GM04503 (cell line): ENCODE results near the gene NRG3.

ENCODE experiments used
- DNase-seq: peaks from one replicate; pipeline ENCODE4 v3.0.0-alpha.2; 2012; ENCODE audit warnings: low read depth

Gene NRG3

DNA sequence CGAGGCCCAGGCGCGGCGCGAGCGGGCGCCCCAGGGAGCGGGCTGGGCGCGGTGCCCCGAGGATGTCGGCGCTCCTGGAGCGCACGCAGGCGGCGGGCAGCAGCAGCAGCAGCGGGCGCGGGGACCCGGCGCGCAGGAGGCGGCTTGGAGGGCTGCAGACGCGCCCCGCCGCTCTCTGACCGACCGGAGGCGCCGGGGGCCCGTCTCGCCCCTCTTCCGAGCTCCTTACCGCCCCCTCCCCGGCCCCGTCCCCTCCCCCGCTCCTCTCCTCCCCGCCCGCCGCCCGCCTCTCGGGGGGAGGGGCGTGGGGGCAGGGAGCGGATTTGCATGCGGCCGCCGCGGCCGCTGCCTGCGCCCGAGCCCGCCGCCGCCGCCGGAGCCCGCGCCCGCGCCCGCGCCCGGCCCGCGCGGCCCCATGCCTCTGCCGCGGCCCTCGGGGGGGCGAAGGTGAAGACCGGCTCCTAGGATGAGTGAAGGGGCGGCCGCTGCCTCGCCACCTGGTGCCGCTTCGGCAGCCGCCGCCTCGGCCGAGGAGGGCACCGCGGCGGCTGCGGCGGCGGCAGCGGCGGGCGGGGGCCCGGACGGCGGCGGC, at the start of gene NRG3:
TSS of gene NRG3 (plus strand) at position 320 of the 592 bp plus-strand sequence.
- no peak for DNase-seq

DNA sequence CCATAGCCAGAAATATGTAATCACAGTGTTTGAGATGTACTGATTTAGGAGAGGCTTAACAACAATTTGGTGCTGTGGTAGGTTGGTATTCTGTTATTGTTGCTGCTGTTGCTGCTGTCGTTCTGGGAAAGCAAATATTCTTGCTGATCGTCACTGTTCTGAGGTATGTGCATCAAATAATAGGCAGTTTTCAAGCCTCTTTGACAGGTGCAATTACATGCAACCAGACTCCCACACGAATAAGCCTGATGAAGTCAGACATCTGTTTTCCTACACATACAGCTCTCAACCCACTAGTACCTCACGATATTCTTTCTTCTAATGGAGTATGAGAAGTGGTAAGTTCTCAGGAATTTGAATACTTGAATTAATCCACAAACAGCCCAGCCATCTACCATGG, 46.7 kb upstream of the NRG3 start:
- no peak for DNase-seq

DNA sequence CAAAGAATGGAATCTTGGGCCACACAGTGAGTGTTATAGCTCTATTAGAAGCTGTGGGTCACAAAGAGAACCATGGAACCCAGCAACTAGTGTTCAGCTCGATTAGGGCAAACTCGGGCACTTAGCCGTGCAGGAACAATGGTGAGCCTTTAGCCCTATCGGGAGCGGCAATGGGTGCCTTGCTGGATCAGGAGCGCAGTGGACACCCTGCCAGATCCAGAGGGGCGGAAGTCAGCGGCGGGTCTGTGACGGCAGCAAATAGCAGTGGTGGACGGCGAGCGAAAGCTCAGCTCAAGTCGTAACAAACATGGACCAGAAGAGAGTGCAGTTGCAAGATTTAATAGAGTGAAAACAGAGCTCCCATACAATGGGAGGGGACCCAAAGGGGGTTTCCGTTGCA, 43.9 kb upstream of the NRG3 start:
- no peak for DNase-seq

DNA sequence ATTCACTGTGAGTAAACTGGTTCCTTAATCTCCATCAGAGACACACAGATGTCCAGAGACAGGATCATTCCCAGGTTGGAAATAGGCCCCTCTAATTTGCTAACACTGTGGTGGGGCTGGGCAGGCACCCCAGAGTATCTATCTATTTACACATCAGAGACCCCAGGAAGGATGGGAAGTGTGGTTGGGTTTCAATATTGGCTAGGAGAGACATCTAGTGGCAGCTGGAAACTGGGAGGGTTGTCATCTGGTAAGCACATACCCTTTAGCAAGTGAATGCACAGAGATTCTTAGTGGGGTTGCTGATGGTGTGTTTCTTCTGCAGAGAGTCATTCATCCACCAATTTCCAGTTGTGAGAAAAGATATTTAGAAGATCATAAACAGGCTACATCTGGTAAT, 36.0 kb upstream of the NRG3 start:
- no peak for DNase-seq

DNA sequence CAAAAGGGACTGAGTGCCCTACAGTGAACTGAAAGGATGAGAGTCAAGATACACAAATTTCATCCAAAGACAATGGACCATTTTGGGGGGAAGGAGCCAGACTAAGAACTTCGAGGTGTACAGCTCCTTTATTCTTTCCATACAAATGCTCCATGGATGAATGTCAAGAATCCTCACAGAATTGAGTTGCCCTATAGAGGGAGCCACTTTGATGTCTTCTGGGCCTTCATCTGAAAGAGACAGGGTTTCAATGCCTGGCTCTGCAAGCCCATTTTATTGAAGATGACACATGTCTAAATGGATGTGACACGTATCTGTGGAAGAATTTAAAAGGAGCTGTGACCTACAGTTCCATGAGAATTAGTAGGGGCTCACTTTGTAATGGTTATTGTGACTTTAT, 32.0 kb upstream of the NRG3 start:
- no peak for DNase-seq

DNA sequence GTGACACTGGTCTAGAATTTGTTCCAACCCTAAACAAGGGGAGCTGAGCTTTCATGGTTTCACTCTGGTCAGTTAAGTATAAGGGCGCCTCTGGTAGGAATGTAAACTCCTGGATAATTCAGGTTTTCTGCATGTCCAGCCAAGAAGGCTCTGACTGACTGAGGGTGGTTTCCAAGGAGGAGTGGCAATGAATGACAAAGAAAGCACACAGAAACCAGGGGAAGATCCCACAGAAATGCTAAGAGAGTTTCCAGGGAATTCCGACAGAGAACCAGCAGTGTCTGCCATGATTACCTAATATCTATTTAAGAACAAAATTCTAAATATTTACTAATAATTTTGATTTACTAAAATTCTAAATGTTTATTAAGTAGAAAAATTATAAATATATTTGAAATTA, 27.3 kb upstream of the NRG3 start:
- DNase-seq: no peak

DNA sequence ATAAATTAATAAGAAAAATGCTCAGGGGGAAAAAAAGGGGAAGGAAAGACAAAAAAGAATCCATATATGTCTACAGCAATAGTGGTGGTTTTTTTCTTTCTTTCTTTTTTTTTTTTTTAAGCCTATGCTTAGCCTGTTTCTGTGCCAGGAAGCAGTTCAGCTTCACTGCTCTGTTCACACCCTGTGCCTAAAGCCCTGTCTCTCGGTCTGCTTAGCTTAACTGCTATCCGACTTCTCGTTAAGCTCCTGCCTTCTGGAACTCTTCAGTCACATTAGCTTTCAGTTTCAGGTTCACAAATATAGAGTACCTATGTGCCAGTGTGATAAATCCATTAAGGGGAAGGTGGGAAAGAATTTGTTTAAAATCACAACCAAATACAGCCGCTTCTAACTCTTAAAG, 26.5 kb upstream of the NRG3 start:
- DNase-seq: no peak

DNA sequence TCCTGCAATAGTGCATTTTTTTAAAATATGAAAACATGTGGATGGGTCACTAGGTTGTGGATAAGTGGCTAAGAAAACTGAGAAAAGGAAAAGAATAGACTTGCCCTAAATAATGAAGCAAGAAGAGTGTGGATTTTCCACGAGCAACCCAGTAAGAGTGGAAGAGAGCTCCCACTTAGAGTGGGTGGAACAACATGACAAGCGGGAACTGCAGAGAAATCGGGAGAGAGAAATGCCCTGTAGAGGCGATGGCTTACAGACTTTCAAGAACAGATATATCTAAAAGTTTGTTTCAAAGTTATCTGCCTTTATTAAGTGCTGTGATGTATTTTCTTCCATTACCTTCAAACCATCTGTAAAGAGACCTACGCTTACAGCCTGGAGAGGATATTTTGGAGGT, 26.1 kb upstream of the NRG3 start:
- no peak for DNase-seq

DNA sequence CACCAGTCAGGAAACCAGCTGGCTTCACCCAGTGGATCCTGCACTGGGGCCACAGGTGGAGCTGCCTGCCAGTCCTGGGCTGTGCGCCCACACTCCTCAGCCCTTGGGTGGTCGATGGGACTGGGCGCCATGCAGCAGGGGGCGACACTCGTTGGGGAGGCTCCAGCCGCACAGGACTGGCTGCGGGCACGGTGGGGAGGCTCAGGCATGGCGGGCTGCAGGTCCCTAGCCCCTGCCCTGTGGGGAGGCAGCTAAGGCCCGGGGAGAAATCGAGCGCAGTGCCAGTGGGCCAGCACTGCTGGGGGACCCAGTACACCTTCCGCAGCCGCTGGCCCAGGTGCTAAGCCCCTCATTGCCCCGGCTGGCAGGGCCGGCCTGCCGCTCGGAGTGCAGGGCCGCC, 12.4 kb upstream of the NRG3 start:
- no peak for DNase-seq

DNA sequence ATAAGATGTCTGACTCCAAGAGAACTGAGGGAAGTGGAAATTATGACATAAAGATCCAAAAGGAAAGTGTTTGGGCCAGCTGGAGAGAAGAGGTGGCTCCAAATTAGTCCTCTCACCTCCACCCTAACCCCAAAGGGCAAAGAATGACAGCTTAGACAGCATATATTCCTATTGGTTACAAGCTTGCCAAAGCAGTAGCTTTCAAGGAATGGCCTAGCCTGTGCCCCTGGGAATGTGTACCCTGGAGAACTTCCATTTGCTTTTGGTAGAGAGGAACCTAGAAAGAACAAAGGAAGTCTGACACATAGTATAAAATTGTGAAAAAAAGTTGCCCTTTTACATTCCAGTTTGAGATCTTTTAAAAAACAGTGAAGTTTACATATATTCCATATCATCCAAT, 11.2 kb upstream of the NRG3 start:
- no peak for DNase-seq

DNA sequence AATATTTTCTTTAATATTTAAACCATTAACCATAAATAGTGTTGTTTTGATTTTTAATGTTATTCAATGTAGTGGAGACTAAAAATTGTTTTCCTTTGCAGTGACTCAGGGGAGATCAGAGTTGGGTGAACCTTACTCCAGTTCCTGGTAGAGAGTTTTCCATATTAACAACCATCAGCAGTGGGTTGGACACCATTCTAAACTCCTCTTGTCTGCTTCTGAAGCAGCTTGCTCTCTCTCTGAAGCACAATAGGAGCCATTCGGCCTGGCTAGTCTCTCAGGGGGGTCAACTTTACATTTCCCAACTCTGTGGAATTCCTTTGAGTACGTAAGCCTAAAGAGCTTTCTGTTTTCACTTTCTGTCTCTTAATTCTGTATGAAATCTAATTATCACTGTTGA, 9.4 kb upstream of the NRG3 start:
- no peak for DNase-seq

DNA sequence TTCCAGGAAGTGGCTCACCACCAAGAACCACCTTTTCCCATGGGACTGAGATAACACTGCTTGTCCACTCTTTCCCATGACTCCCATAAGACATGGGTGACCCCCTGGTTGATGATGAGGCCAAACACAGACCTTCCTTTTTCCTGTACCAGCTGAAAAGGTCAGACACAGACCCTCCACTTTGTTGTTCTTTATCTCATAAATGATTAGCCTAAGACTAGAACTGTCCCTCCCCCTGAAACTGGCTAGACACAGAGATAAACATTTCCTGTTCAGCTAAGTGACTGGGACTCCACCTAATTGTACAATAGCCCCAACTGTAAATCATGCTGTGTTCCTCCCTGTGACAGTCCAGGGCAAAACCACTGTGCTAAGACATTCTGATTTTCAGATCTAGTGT, 8.2 kb upstream of the NRG3 start:
- DNase-seq: no peak

DNA sequence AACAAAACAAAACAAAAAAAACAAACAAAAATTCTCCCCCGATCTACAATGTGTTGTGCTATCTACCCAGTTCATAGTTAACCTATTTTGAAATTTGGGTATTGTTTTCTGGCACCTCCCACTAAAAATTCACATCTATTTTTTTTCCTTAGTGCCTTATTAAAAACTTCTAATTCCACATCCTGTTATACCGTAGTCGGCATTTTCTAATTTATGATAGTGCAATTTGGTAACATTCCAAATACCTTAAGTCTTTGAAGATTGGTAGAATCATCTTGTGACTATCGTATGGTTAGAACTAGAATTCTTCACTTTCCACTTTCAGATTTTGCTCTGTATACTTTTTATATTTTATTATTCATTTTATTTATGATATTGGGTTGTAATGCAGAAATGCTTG, 4.5 kb upstream of the NRG3 start:
- no peak for DNase-seq

DNA sequence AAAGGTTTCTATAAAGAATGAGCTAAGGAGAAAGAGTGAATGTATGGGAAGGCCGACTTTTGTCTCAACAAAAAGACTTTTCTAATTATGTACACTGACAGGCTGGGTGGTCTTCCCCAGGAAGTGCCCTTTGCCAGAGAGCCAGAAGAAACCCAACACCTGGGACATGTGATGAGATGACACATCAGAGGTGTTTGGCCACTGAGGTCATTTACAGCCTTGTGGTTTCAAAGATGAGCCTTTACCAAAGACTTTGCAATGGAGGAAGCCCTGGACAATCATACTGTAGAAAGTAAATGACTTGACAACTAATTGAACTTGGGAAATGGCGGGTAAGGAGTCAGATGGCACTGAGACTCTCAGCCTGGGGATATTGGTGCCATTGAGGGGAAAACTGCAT, 3.4 kb upstream of the NRG3 start:
- DNase-seq: no peak

DNA sequence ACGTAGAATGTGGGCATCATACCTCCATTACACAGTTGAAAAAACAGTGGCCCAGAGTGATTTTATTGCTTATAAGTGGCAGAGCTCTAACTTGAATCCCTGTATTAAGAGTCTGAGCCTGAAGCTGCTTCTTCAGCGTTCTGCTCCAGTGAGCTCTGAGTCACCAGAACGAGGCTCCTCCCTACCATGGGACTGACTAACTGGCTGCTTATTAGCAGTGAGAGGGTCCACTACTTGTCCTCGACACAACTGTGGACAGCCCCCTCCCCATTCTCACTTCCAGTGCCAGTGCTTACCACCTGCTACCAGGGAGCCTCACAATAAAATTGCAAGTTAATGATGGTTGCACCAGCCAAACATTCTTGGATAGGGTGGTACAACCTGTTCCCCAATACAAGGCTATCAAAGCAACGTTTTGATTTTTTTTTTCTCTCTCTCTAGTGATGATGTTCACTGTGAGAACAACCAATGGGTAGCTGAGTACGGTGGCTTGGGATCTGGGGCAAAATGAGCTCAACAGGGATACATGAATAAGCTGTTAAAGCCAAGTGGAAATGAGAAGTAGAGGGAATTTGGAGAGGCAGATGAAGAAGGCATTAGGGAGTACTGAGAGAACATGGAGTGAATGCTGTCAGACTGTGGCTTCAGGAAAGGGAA, 2.7 kb upstream of the NRG3 start:
- DNase-seq: no peak

DNA sequence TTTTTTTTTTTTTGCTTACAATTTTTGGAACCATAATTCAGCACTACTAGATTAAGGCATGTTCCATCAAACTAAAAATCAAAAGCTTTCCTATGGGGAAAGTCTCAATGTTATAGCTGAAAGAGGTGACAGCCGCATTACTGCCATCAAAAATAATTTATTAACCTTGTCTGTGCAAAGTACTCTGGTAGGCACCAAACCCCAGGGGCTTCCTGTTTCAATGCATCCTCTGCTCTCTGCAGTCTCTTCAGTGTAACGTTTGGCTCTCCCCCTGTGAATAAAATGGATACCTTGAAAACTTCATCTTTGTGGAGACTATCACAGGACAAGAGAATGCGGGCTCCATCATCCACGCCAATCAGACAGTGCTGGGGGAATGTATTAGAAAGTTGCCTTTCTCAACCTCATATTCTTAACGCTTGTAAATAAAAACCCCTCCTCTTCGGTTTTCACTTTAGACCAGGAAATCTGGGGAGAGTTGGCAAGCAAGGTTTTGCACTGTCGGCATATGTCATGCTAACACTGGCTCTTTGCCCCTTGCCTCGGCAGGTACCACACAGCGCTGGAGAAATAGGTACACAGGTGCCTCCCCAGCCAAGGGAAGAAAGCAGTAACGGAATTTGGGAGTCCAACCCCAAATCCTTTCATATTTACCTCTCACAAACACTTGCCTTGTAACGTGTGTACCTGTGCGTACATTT, 1.6 kb upstream of the NRG3 start:
- DNase-seq: no peak

DNA sequence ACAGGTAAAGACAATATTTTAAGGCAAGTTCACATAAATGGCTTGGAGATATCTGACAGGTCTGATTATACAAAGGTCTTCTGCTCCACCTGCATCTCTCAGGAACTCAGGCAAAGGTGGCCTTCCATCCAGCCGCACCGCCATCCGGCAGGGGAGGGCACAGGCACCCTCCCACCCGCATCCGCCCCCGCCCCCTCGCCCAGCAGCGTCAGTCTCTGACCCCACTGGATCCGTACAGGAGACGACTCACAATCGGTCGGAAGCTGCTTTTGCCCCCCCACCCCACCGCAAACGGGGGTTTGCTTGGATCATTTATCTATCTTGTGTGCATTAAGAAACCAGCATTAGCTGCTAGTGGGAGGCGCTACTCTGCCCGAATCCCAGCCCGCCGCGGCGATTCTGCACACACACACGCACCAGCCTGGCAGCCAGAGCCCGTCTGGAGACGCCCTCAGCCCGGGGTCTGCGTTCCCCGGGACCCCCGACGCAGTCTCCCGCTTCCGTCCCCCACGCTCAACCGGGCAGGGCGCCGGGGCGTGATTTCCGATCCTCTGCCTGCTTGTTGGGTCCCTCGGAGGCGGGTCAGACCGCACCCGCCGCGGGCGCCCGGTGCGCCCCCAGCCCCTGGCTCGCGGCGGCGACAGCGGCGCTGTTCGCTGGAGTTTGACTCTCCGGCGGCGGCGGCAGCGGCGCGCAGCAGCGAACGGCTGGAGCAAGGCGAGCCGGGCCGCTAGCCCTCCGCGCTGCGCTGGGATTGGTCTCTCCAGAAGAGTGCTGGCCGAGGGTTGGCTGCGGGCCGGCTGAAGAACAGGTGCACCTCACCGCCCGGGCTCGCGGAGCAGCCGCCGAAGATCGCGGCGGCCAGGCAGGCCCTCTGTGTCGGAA, 820 bp upstream of the NRG3 start:
- no peak for DNase-seq

DNA sequence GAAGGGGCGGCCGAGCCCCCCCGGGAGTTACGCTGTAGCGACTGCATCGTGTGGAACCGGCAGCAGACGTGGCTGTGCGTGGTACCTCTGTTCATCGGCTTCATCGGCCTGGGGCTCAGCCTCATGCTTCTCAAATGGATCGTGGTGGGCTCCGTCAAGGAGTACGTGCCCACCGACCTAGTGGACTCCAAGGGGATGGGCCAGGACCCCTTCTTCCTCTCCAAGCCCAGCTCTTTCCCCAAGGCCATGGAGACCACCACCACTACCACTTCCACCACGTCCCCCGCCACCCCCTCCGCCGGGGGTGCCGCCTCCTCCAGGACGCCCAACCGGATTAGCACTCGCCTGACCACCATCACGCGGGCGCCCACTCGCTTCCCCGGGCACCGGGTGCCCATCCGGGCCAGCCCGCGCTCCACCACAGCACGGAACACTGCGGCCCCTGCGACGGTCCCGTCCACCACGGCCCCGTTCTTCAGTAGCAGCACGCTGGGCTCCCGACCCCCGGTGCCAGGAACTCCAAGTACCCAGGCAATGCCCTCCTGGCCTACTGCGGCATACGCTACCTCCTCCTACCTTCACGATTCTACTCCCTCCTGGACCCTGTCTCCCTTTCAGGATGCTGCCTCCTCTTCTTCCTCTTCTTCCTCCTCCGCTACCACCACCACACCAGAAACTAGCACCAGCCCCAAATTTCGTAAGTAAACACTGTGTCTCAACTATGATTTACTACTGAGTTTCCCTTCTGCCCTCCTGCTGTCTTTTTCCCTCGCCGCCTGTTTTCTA, 666 bp downstream of the NRG3 start:
- no peak for DNase-seq

DNA sequence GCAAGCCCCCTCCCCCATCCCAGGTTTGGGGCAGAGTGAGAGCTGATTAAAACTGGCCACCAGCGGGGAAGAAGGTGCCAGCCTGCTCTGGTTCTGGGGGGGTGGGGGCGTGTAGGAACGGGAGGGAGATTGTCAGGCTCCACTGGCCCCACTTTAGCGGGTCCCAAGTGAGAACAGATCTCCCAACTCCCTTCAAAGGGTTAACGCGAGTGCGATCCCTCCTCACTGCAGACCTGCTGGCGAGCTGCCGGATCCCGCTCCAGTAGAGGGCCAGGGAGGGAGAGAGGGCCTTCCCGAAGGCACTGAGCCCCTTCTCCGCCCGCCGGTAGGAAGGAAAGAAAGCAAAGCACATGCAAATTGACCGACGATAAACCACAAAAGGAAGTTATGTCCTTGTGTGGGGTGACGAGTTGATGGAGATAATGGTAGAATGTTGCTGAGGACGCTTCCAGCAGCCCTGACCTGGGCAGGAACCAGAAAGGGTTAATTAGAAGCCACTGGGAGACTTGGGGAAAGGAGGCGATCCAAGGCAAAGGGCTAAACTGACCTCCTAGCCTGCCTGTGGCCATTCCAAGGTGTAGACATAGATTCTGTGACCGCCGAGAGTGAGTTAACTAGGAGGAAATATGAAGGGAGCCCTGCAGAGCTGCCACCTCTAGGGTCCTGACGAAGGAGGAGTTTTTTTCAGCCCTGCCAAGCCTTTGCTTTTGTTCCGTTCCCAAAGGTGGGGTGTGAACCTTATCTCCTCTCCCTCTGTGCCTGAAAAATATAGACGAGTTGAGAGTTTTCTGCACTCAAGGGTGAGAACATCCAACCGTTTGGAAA, 1.5 kb downstream of the NRG3 start:
- DNase-seq: no peak

DNA sequence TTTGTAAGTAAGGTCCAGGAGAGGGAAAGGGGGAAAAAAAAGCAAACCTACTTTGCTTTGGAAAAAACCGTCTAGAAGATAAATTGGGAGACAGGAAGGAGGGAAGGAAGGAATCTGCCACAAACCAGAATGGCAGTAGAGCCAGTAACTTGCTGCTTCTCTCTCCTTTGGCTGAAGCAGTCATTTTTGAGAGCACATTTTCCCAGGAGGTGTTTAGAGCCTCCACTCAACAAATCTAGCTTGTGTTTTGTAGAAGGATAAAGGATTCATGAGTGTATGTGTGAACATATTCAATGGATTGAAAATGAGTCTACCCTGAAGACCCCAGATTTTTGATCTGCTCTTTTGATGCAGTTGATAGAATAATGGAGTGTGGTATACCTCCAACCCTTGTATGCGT, 2.6 kb downstream of the NRG3 start:
- DNase-seq: no peak

DNA sequence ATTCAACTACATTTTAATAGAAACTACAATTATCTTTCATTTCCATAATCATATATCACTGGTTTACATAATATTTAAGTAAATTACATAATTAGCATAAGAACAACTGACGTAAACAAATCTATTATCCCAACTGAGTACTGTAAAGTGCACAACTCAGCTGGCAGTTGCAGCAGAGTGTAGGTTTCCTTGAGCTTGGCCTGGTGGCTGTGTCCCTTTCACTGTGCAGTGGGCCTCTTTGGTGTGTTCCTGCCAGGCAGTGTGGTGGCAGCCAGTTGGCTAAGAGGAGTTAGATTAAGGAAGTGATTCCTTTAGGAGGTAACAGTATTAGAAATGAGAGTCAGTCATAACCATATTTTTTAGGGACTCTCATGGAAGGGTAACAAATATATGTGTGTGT, 7.0 kb downstream of the NRG3 start:
- no peak for DNase-seq
